Measurements from ENCODE around the gene P2RX5. TPM values are rescaled to one million over a fixed set of nuclear protein-coding genes. Genes with fewer than 3 reads are reported as not detected.

P2RX5 gene
- total and polyA plus RNA-seq, 5 donors from 2014 or later: 11.8 to 21.0 (median 16.4) TPM

- peak; percentile 2 to 15 (median 13) for DNase-seq
- H3K27ac ChIP-seq (ENCODE audit: insufficient read depth, low read length, poor library complexity, severe bottlenecking): peak overlapping the region; percentile 71
These were observed 28.3 kb downstream of the P2RX5 start for GRCh38 chr17:3667366-3668278.

GRCh38 chr17:3666516-3666915, 29.4 kb downstream of the P2RX5 start:
- no peaks in the 10 kb centered on the region for H3K9me3 ChIP-seq (ENCODE audit: control insufficient read depth in 2 of 2, low read length in 2 of 2)
- ATAC-seq (ENCODE audit: low read depth in 2 of 2): no peak
- no peaks in the 10 kb centered on the region for H3K27me3 Mint-ChIP-seq
- no peak overlapping the region for H3K27ac ChIP-seq (ENCODE audit: insufficient read depth, low read length, poor library complexity, severe bottlenecking)
- H3K4me1 Mint-ChIP-seq: peaks cover 5 to 31% (median 20%) of the 10 kb centered on the region in 4 donors
- peaks cover 20% of the 10 kb centered on the region for H3K4me1 ChIP-seq (ENCODE audit: control insufficient read depth, insufficient read depth, low read length, poor library complexity, severe bottlenecking)
- H3K27ac Mint-ChIP-seq: peak overlapping the region in 1 of 3 donors; percentile 76
- no peak for DNase-seq
- H3K36me3 Mint-ChIP-seq: no peaks in the 10 kb centered on the region
- H3K4me3 Mint-ChIP-seq: peak overlapping the region; percentile 38 to 88 (median 68)
- no peaks in the 10 kb centered on the region for H3K27me3 ChIP-seq (ENCODE audit: control insufficient read depth, insufficient read depth, low read length)
- no peaks in the 10 kb centered on the region for H3K36me3 ChIP-seq (ENCODE audit: control insufficient read depth, insufficient read depth, low read length)
- no peak overlapping the region for H3K4me3 ChIP-seq (ENCODE audit: low read depth, low read length)
- no peaks in the 10 kb centered on the region for H3K9me3 Mint-ChIP-seq

More at GRCh38 chr17:3667366-3668278, 28.3 kb downstream of the P2RX5 start:
- Histone ChIP-seq H3K4me3 (ENCODE audit: low read depth, low read length) (peak overlapping the region; percentile 41), H3K9me3 (ENCODE audit: control insufficient read depth in 2 of 2, low read length in 2 of 2) (no peaks in the 10 kb centered on the region), H3K27me3 (ENCODE audit: control insufficient read depth, insufficient read depth, low read length) (no peaks in the 10 kb centered on the region), H3K4me1 (ENCODE audit: control insufficient read depth, insufficient read depth, low read length, poor library complexity, severe bottlenecking) (peaks cover 20% of the 10 kb centered on the region), H3K36me3 (ENCODE audit: control insufficient read depth, insufficient read depth, low read length) (no peaks in the 10 kb centered on the region)
- Mint-ChIP-seq H3K4me1 (peaks cover 5 to 37% (median 28%) of the 10 kb centered on the region in 4 donors), H3K4me3 (peak overlapping the region; percentile 38 to 91 (median 86)), H3K36me3 (no peaks in the 10 kb centered on the region), H3K9me3 (no peaks in the 10 kb centered on the region), H3K27me3 (no peaks in the 10 kb centered on the region), H3K27ac (peak overlapping the region; percentile 59 to 71 (median 60))
- peak in 1 of 2 donors; percentile 3 for ATAC-seq (ENCODE audit: low read depth in 2 of 2)

- Mint-ChIP-seq H3K27ac (peak overlapping the region in 1 of 3 donors; percentile 52), H3K4me3 (peak overlapping the region; percentile 38 to 88 (median 67)), H3K27me3 (no peaks in the 10 kb centered on the region), H3K36me3 (no peaks in the 10 kb centered on the region), H3K4me1 (peaks cover 5 to 28% (median 17%) of the 10 kb centered on the region in 4 donors), H3K9me3 (no peaks in the 10 kb centered on the region)
- H3K9me3 ChIP-seq (ENCODE audit: control insufficient read depth in 2 of 2, low read length in 2 of 2): no peaks in the 10 kb centered on the region
- DNase-seq (no peak), ATAC-seq (ENCODE audit: low read depth in 2 of 2) (no peak)
- H3K4me3 ChIP-seq (ENCODE audit: low read depth, low read length): no peak overlapping the region
- H3K27me3 ChIP-seq (ENCODE audit: control insufficient read depth, insufficient read depth, low read length): no peaks in the 10 kb centered on the region
- H3K4me1 ChIP-seq (ENCODE audit: control insufficient read depth, insufficient read depth, low read length, poor library complexity, severe bottlenecking): peaks cover 20% of the 10 kb centered on the region
- no peaks in the 10 kb centered on the region for H3K36me3 ChIP-seq (ENCODE audit: control insufficient read depth, insufficient read depth, low read length)
- no peak overlapping the region for H3K27ac ChIP-seq (ENCODE audit: insufficient read depth, low read length, poor library complexity, severe bottlenecking)
These were observed 30.1 kb downstream of the P2RX5 start for GRCh38 chr17:3665834-3666233.

GRCh38 chr17:3663102-3664011, 32.6 kb downstream of the P2RX5 start:
- Histone ChIP-seq H3K27ac (ENCODE audit: insufficient read depth, low read length, poor library complexity, severe bottlenecking) (no peak overlapping the region), H3K27me3 (ENCODE audit: control insufficient read depth, insufficient read depth, low read length) (no peaks in the 10 kb centered on the region), H3K9me3 (ENCODE audit: control insufficient read depth in 2 of 2, low read length in 2 of 2) (no peaks in the 10 kb centered on the region), H3K4me3 (ENCODE audit: low read depth, low read length) (no peak overlapping the region), H3K4me1 (ENCODE audit: control insufficient read depth, insufficient read depth, low read length, poor library complexity, severe bottlenecking) (peaks cover 10% of the 10 kb centered on the region), H3K36me3 (ENCODE audit: control insufficient read depth, insufficient read depth, low read length) (no peaks in the 10 kb centered on the region)
- no peak overlapping the region for H3K27ac Mint-ChIP-seq
- ATAC-seq (ENCODE audit: low read depth in 2 of 2): no peak
- H3K9me3 Mint-ChIP-seq: no peaks in the 10 kb centered on the region
- no peaks in the 10 kb centered on the region for H3K27me3 Mint-ChIP-seq
- no peaks in the 10 kb centered on the region for H3K36me3 Mint-ChIP-seq
- DNase-seq: no peak
- H3K4me3 Mint-ChIP-seq: peak overlapping the region in 2 of 4 donors; percentile 43 to 69
- peaks cover 0 to 13% (median 7%) of the 10 kb centered on the region in 4 donors for H3K4me1 Mint-ChIP-seq

- Mint-ChIP-seq H3K9me3 (peaks cover 0 to 1% (median 0%) of the 10 kb centered on the region in 7 donors), H3K27ac (peak overlapping the region in 1 of 3 donors; percentile 48), H3K27me3 (no peaks in the 10 kb centered on the region), H3K4me3 (no peak overlapping the region), H3K36me3 (no peaks in the 10 kb centered on the region), H3K4me1 (no peaks in the 10 kb centered on the region)
- no peaks in the 10 kb centered on the region for H3K4me1 ChIP-seq (ENCODE audit: control insufficient read depth, insufficient read depth, low read length, poor library complexity, severe bottlenecking)
- no peaks in the 10 kb centered on the region for H3K27me3 ChIP-seq (ENCODE audit: control insufficient read depth, insufficient read depth, low read length)
- H3K9me3 ChIP-seq (ENCODE audit: control insufficient read depth in 2 of 2, low read length in 2 of 2): no peaks in the 10 kb centered on the region
- H3K27ac ChIP-seq (ENCODE audit: insufficient read depth, low read length, poor library complexity, severe bottlenecking): no peak overlapping the region
- no peak overlapping the region for H3K4me3 ChIP-seq (ENCODE audit: low read depth, low read length)
- no peak for DNase-seq
- H3K36me3 ChIP-seq (ENCODE audit: control insufficient read depth, insufficient read depth, low read length): no peaks in the 10 kb centered on the region
- ATAC-seq (ENCODE audit: low read depth in 2 of 2): no peak
These were observed 35.6 kb downstream of the P2RX5 start for GRCh38 chr17:3660311-3660891.

GRCh38 chr17:3659541-3660111, 36.3 kb downstream of the P2RX5 start:
- Histone ChIP-seq H3K27ac (ENCODE audit: insufficient read depth, low read length, poor library complexity, severe bottlenecking) (no peak overlapping the region), H3K27me3 (ENCODE audit: control insufficient read depth, insufficient read depth, low read length) (no peaks in the 10 kb centered on the region), H3K4me3 (ENCODE audit: low read depth, low read length) (no peak overlapping the region), H3K36me3 (ENCODE audit: control insufficient read depth, insufficient read depth, low read length) (no peaks in the 10 kb centered on the region), H3K4me1 (ENCODE audit: control insufficient read depth, insufficient read depth, low read length, poor library complexity, severe bottlenecking) (no peaks in the 10 kb centered on the region), H3K9me3 (ENCODE audit: control insufficient read depth in 2 of 2, low read length in 2 of 2) (no peaks in the 10 kb centered on the region)
- no peak overlapping the region for H3K4me3 Mint-ChIP-seq
- DNase-seq (no peak), ATAC-seq (ENCODE audit: low read depth in 2 of 2) (no peak)
- H3K9me3 Mint-ChIP-seq: peaks cover 0 to 1% (median 0%) of the 10 kb centered on the region in 7 donors
- H3K27me3 Mint-ChIP-seq: no peaks in the 10 kb centered on the region
- H3K27ac Mint-ChIP-seq: no peak overlapping the region
- no peaks in the 10 kb centered on the region for H3K36me3 Mint-ChIP-seq
- no peaks in the 10 kb centered on the region for H3K4me1 Mint-ChIP-seq
